ENCODE data around the gene LAMTOR2.

DNA sequence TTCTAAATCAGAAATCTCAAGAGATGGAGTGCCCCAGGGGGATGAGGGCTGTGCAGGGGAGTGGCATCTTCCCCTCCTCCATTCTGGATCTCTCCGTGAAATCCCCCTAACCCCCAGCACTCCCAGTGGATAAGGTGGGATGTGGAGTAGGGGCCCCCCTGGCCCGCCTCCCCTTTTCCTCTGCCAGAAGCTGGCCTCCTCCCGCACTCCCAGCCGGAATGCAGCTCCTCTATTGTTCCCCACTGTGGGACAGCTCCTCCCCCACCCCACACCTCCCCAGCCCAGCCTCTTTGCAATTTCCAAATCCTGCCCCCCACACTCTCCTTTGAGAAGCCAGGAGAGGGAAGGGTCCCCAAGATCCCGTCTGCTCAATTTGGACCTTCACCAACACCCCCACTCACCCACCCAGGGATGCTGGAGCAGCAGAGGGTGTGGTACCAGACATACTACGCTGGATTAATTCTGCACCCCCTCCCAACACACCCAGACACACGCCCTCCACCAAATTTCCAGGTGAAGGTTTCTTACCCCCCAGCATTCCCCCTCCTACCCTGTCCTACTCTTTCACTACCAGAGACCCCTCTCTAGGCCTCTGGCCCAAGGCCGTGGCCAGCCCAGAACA is 25.8 kb downstream of the LAMTOR2 start:
- TF ChIP-seq, protein P1, sequence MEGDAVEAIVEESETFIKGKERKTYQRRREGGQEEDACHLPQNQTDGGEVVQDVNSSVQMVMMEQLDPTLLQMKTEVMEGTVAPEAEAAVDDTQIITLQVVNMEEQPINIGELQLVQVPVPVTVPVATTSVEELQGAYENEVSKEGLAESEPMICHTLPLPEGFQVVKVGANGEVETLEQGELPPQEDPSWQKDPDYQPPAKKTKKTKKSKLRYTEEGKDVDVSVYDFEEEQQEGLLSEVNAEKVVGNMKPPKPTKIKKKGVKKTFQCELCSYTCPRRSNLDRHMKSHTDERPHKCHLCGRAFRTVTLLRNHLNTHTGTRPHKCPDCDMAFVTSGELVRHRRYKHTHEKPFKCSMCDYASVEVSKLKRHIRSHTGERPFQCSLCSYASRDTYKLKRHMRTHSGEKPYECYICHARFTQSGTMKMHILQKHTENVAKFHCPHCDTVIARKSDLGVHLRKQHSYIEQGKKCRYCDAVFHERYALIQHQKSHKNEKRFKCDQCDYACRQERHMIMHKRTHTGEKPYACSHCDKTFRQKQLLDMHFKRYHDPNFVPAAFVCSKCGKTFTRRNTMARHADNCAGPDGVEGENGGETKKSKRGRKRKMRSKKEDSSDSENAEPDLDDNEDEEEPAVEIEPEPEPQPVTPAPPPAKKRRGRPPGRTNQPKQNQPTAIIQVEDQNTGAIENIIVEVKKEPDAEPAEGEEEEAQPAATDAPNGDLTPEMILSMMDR (IDR thresholded peaks at IDR 0.05) = no peak
- no peak for TF ChIP-seq POLR2A (IDR thresholded peaks at IDR 0.05)

All from uterus (tissue), 2 donors.